Vagina (tissue), 2 donors: Measurements from ENCODE around the gene CCDC197. TPM values are rescaled to one million over a fixed set of nuclear protein-coding genes. Genes with fewer than 3 reads are reported as not detected.

Source experiments
- DNase-seq, 2 donors: peaks; one replicate each; pipeline ENCODE4 v3.0.0-alpha.2; 2017; ENCODE audit errors: extremely low spot score in 2 of 2
- H3K27ac ChIP-seq: fragments of 200-600 bp; sonication (generic); one replicate; pipeline ENCODE4 v1.5.1; 2019
- H3K27me3 ChIP-seq: fragments of 200-600 bp; sonication (generic); one replicate; pipeline ENCODE4 v1.5.1; 2019
- H3K36me3 ChIP-seq, 2 donors: fragments of 200-600 bp; sonication (generic); one replicate each; pipeline ENCODE4 v1.5.1; 2017 to 2019
- H3K4me1 ChIP-seq: fragments of 200-600 bp; sonication (generic); one replicate; pipeline ENCODE4 v1.5.1; 2019
- H3K4me3 ChIP-seq, 2 donors: fragments of 200-600 bp; sonication (generic); 1 replicate in 1 of 2; 2 replicates in 1 of 2; pipeline ENCODE4 v1.5.1; 2016 to 2019
- H3K9me3 ChIP-seq: fragments of 200-600 bp; sonication (generic); one replicate; pipeline ENCODE4 v1.5.1; 2019
- POLR2A ChIP-seq, 2 donors: fragments of 450-650 bp; IDR thresholded peaks; one replicate each; pipeline ENCODE4 v1.6.1; 2017; ENCODE audit warnings: antibody characterized with exemption in 2 of 2, mild to moderate bottlenecking in 2 of 2, moderate library complexity in 2 of 2
- POLR2AphosphoS5 ChIP-seq, 2 donors: sonication (generic); formaldehyde crosslinking; IDR thresholded peaks; one replicate each; pipeline ENCODE4 v1.9.0; 2017; ENCODE audit warnings: antibody characterized with exemption in 2 of 2, mild to moderate bottlenecking in 2 of 2, low read depth in 1 of 2; ENCODE audit not compliant: insufficient read depth in 1 of 2
- intact Hi-C: fragments of 100-400 bp; cut with DNase I; formaldehyde crosslinking; loops from one replicate; pipeline ENCODE4 v1.15.1; 2023
- total RNA-seq: library from RNA; depleted of rRNA; stranded (reverse); fragments of >200 nt; gene quantifications from one replicate; pipeline ENCODE4 v1.2.3, GENCODE V29; 2016
- TF ChIP-seq, protein P1 (sequence below), 3 experiments: fragments of 450-650 bp in 2 of 3; fragments of 200-600 bp in 1 of 3; sonication (generic) in 1 of 3; IDR thresholded peaks; one replicate each; pipeline ENCODE4 v1.5.1; 2017 to 2019; ENCODE audit warnings: antibody characterized with exemption in 3 of 3, mild to moderate bottlenecking in 2 of 3, moderate library complexity in 2 of 3

Gene CCDC197
- total RNA-seq, 1 donor from 2014 or later, result not detected

- Histone ChIP-seq H3K4me1 (no peaks in the 10 kb centered on the region), H3K36me3 (no peaks in the 10 kb centered on the region), H3K27ac (no peak overlapping the region), H3K27me3 (no peaks in the 10 kb centered on the region), H3K9me3 (no peaks in the 10 kb centered on the region), H3K4me3 (no peak overlapping the region)
- intact Hi-C loops, result no loop called here
- no peak for TF ChIP-seq POLR2AphosphoS5 (IDR thresholded peaks at IDR 0.05; ENCODE audit: insufficient read depth in 1 of 2, low read depth in 1 of 2)
- TF ChIP-seq, protein P1, sequence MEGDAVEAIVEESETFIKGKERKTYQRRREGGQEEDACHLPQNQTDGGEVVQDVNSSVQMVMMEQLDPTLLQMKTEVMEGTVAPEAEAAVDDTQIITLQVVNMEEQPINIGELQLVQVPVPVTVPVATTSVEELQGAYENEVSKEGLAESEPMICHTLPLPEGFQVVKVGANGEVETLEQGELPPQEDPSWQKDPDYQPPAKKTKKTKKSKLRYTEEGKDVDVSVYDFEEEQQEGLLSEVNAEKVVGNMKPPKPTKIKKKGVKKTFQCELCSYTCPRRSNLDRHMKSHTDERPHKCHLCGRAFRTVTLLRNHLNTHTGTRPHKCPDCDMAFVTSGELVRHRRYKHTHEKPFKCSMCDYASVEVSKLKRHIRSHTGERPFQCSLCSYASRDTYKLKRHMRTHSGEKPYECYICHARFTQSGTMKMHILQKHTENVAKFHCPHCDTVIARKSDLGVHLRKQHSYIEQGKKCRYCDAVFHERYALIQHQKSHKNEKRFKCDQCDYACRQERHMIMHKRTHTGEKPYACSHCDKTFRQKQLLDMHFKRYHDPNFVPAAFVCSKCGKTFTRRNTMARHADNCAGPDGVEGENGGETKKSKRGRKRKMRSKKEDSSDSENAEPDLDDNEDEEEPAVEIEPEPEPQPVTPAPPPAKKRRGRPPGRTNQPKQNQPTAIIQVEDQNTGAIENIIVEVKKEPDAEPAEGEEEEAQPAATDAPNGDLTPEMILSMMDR (IDR thresholded peaks at IDR 0.05), result no peak
- no peak for TF ChIP-seq POLR2A (IDR thresholded peaks at IDR 0.05)
- DNase-seq, result no peak
These were observed 23.2 kb downstream of the CCDC197 start for GRCh38 chr14:94020267-94020666.

GRCh38 chr14:94021001-94021400 lies 23.9 kb downstream of the CCDC197 start:
- no peaks in the 10 kb centered on the region for H3K4me1 ChIP-seq
- H3K36me3 ChIP-seq, result no peaks in the 10 kb centered on the region
- TF ChIP-seq POLR2AphosphoS5 (IDR thresholded peaks at IDR 0.05; ENCODE audit: insufficient read depth in 1 of 2, low read depth in 1 of 2), result no peak
- TF ChIP-seq, protein P1 (IDR thresholded peaks at IDR 0.05), result no peak
- no peak for TF ChIP-seq POLR2A (IDR thresholded peaks at IDR 0.05)
- H3K4me3 ChIP-seq, result no peak overlapping the region
- intact Hi-C loops, result no loop called here
- H3K9me3 ChIP-seq, result no peaks in the 10 kb centered on the region
- DNase-seq, result no peak
- no peak overlapping the region for H3K27ac ChIP-seq
- H3K27me3 ChIP-seq, result no peaks in the 10 kb centered on the region

DNA sequence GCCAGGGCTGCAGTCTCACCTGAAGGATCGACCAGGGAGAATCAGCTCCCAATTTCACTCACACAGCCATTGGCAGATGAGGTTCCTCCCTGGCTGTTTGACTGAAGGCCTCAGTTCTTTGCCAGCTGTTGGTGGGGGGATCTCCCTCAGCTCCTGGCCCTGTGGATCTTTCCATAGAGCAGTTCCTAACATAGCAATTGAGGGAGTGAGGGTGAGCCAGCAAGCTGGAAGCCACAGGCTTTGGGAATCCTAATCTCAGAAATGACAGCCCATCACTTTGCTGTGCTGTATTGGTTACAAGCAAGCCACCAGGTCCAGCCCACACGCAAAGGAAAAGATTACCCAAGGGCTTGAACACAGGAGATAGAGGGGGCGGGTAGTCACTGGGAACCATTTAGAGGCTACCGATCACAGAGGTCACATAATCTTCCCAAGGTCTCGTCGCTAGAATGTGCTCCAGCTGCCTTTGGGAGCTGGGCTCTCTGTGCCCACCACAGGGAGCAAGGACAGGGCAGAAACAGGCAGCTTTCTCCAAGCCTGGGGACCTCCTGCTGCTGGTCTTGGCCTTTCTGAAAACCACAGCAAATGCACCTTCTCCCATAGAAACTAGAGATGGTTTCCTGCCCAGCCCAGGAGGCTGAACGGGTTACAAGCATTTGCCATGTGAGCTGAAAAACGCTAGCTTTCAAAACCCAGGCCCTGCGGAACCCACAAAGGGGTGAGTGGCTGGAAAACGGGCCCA lies 24.5 kb downstream of the CCDC197 start:
- no peak overlapping the region for H3K4me3 ChIP-seq
- no peak overlapping the region for H3K27ac ChIP-seq
- no peaks in the 10 kb centered on the region for H3K36me3 ChIP-seq
- intact Hi-C loops, result no loop called here
- no peaks in the 10 kb centered on the region for H3K9me3 ChIP-seq
- TF ChIP-seq POLR2A (IDR thresholded peaks at IDR 0.05) (no peak), POLR2AphosphoS5 (IDR thresholded peaks at IDR 0.05; ENCODE audit: insufficient read depth in 1 of 2, low read depth in 1 of 2) (no peak)
- TF ChIP-seq, protein P1 (IDR thresholded peaks at IDR 0.05), result no peak
- peaks cover 3% of the 10 kb centered on the region for H3K4me1 ChIP-seq
- DNase-seq, result no peak
- H3K27me3 ChIP-seq, result no peaks in the 10 kb centered on the region

DNA sequence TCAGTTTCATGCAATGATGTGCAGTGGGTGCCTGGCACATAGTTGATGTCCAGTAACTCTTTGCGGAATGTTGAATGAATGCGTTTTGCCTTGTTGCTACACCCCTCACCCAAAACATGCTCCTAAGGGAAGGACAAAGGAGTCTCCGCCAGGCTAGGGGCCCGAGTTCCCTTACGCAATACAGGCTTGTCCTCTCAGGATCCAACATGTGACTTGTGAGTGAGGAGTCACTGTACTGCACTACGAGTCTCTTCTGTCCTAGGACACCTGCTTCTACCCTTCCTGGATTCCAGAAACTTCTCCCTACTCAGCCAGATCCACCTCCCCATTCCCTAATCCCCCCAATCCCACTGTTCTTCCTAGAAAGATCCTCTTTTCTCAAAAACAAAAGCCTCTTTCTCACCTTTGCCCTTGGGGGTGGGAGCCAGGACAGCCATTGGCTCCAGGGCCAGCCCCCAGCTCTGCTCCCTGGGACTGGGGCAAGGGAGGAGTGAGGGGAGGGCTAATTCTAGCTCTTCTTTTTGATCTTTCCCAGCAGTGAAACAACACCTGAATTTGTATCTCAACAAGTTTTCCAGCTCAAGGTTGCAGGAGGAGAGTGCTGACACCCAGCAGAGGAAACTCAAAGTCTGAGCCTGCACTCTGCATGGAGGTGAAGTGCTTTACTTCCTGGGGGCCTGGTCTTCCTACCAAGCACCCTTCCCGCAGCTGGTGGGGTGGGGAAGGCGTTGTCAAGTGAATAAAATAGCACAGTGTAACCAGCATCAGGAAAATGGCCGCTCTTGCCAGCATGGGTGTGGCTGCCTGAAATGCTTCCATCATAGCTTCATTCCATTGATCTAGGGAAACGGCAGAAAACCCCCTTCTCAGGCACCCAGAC lies 25.7 kb downstream of the CCDC197 start:
- Histone ChIP-seq H3K9me3 (no peaks in the 10 kb centered on the region), H3K36me3 (no peaks in the 10 kb centered on the region), H3K4me1 (peaks cover 11% of the 10 kb centered on the region), H3K27me3 (no peaks in the 10 kb centered on the region), H3K4me3 (no peak overlapping the region), H3K27ac (no peak overlapping the region)
- DNase-seq, result no peak
- intact Hi-C loops, result no loop called here
- TF ChIP-seq POLR2A (IDR thresholded peaks at IDR 0.05) (no peak), POLR2AphosphoS5 (IDR thresholded peaks at IDR 0.05; ENCODE audit: insufficient read depth in 1 of 2, low read depth in 1 of 2) (no peak)
- TF ChIP-seq, protein P1 (IDR thresholded peaks at IDR 0.05), result no peak
